Measurements from ENCODE around the gene SGSM1. TPM values are rescaled to one million over a fixed set of nuclear protein-coding genes. Genes with fewer than 3 reads are reported as not detected.

SGSM1 gene
- total RNA-seq, 4 donors from 2014 or later = 0.07 to 0.44 (median 0.41) TPM; not detected in 1

GRCh38 chr22:24845041-24845898 lies 39.3 kb downstream of the SGSM1 start:
- intact Hi-C loops (cut with DNase I; ENCODE audit: low total_unique reads) = loop anchor here (5.0 kb wide), 1 partner anchor 78 kb away; no protein-coding TSS in a partner anchor
- Histone ChIP-seq H3K4me3 (no peak overlapping the region), H3K4me1 (no peaks in the 10 kb centered on the region), H3K36me3 (no peaks in the 10 kb centered on the region), H3K27me3 (peaks cover 0 to 3% (median 0%) of the 10 kb centered on the region in 3 donors), H3K9me3 (no peaks in the 10 kb centered on the region), H3K27ac (no peak overlapping the region)
- ATAC-seq (peak; percentile 46 to 83), DNase-seq (peak; percentile 11 to 33)
- in situ Hi-C loops (cut with MboI; ENCODE audit: low sequenced_read_pairs in 4 of 4) = no loop called here
- TF ChIP-seq CTCF (IDR thresholded peaks at IDR 0.05 in 4 of 5, conservative IDR thresholded peaks at IDR 0.05 in 1 of 5) = no peak
- no peak for TF ChIP-seq POLR2A (IDR thresholded peaks at IDR 0.05)

GRCh38 chr22:24847490-24847889 lies 41.5 kb downstream of the SGSM1 start:
- TF ChIP-seq CTCF (IDR thresholded peaks at IDR 0.05 in 4 of 5, conservative IDR thresholded peaks at IDR 0.05 in 1 of 5) (no peak), POLR2A (IDR thresholded peaks at IDR 0.05) (no peak)
- H3K27ac ChIP-seq = no peak overlapping the region
- no peaks in the 10 kb centered on the region for H3K4me1 ChIP-seq
- in situ Hi-C loops (cut with MboI; ENCODE audit: low sequenced_read_pairs in 4 of 4) = no loop called here
- intact Hi-C loops (cut with DNase I; ENCODE audit: low total_unique reads) = loop anchor here (5.0 kb wide), 1 partner anchor 80 kb away; no protein-coding TSS in a partner anchor
- H3K27me3 ChIP-seq = no peaks in the 10 kb centered on the region
- H3K36me3 ChIP-seq = no peaks in the 10 kb centered on the region
- H3K4me3 ChIP-seq = no peak overlapping the region
- DNase-seq (no peak), ATAC-seq (no peak)
- H3K9me3 ChIP-seq = no peaks in the 10 kb centered on the region

- no peak overlapping the region for H3K27ac ChIP-seq
- intact Hi-C loops (cut with DNase I; ENCODE audit: low total_unique reads) (loop anchor here (5.0 kb wide), 1 partner anchor 81 kb away; no protein-coding TSS in a partner anchor), in situ Hi-C loops (cut with MboI; ENCODE audit: low sequenced_read_pairs in 4 of 4) (no loop called here)
- no peaks in the 10 kb centered on the region for H3K36me3 ChIP-seq
- H3K4me1 ChIP-seq = no peaks in the 10 kb centered on the region
- ATAC-seq (no peak), DNase-seq (no peak)
- TF ChIP-seq POLR2A (IDR thresholded peaks at IDR 0.05) (no peak), CTCF (IDR thresholded peaks at IDR 0.05 in 4 of 5, conservative IDR thresholded peaks at IDR 0.05 in 1 of 5) (no peak)
- H3K27me3 ChIP-seq = no peaks in the 10 kb centered on the region
- H3K4me3 ChIP-seq = no peak overlapping the region
- no peaks in the 10 kb centered on the region for H3K9me3 ChIP-seq
Measured at GRCh38 chr22:24848559-24849168, 42.7 kb downstream of the SGSM1 start.

GRCh38 chr22:24855794-24856193 lies 49.8 kb downstream of the SGSM1 start:
- DNase-seq = no peak
- intact Hi-C loops (cut with DNase I; ENCODE audit: low total_unique reads) = no loop called here
- TF ChIP-seq CTCF (IDR thresholded peaks at IDR 0.05 in 4 of 5, conservative IDR thresholded peaks at IDR 0.05 in 1 of 5) = no peak
- TF ChIP-seq POLR2A (IDR thresholded peaks at IDR 0.05) = no peak
- H3K27ac ChIP-seq = no peak overlapping the region
- in situ Hi-C loops (cut with MboI; ENCODE audit: low sequenced_read_pairs in 4 of 4) = no loop called here
- no peaks in the 10 kb centered on the region for H3K27me3 ChIP-seq
- H3K36me3 ChIP-seq = no peaks in the 10 kb centered on the region
- no peak for ATAC-seq
- no peak overlapping the region for H3K4me3 ChIP-seq
- H3K9me3 ChIP-seq = no peaks in the 10 kb centered on the region
- H3K4me1 ChIP-seq = no peaks in the 10 kb centered on the region

All from gastrocnemius medialis (tissue), 4 donors.